ENCODE measurements around the gene MVB12A. TPM values are rescaled to one million over a fixed set of nuclear protein-coding genes. Genes with fewer than 3 reads are reported as not detected.

Gene MVB12A
- 38.7 and 39.2 TPM in 2 replicates for total RNA-seq

DNA sequence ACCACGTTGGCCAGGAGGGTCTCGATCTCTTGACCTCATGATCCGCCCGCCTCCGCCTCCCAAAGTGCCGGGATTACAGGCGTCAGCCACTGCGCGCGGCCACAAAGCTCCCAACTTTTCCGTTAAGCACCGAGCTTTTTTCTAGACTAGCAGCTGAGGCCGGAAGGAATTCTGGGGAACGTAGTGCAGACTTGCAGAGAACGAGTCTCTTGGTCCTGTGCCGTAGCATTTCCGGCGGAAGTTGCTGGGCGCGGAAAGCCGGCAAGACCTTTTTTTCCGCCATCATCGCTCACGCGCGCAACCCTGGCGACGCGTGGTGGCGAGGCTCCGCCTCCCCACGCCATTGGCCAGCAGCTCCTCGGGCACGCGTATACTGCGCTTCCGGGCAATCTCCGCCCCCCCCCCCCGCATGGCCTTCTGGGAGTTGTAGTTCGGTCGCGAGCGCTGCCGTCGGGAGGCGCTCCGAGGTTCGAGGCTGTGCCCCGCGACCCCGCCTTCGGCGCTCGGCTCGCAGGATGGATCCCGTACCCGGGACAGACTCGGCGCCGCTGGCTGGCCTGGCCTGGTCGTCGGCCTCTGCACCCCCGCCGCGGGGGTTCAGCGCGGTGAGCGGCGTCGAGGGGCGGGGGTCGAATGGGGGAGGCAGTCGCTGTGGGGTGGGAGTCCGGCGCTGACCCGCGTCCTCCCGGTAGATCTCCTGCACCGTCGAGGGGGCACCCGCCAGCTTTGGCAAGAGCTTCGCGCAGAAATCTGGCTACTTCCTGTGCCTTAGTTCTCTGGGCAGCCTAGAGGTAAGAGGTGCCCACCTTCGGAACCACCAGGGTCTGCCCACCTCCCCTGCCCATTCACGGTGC, at the start of gene MVB12A:
MVB12A (plus strand) TSS at position 427 of the 854 bp plus-strand sequence; CDS start at position 516, 89 bp downstream.
- intact Hi-C loops (cut with micrococcal nuclease) = loop anchor here (1.0 kb wide), 11 partner anchors 15 to 345 kb away; partner anchors contain the start of genes BABAM1, BST2, COLGALT1 and DDA1

DNA sequence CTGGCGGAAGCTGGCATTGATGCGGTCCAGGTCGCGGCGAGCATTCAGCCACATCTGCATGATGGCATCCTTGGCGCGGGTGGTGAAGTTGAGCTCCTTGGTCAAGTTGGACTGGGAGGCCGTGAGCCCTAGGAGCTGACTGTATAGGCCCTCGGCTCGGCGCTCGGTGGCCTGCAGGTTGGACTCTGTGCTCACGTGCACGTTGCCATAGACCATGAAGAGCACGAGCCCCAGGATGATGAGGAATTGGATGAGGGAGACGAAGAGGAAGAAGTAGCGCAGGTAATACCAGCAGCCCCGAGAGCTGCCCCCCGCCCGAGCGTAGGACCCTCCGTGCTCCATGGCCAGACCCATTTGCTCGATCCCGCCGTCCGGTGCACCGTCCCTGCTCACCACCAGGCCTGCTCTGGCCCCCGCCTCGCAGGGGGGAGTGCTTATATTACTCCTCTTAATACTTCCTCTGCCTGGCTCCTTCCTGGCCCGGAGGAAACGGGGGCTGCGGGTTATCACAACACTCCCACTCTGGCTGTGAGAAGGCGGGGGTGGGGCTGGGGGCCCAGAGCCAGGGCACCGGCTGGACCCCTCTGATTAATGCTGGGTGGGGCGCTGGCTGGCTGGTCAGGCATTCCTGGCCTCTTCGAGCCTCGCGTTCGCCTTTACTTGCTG, 42.8 kb upstream of the MVB12A start, which contains the start of gene PLVAP:
PLVAP (minus strand) TSS at position 408 of the 666 bp plus-strand sequence; CDS start at position 354, 54 bp downstream.
- intact Hi-C loops (cut with micrococcal nuclease) = no loop called here

DNA sequence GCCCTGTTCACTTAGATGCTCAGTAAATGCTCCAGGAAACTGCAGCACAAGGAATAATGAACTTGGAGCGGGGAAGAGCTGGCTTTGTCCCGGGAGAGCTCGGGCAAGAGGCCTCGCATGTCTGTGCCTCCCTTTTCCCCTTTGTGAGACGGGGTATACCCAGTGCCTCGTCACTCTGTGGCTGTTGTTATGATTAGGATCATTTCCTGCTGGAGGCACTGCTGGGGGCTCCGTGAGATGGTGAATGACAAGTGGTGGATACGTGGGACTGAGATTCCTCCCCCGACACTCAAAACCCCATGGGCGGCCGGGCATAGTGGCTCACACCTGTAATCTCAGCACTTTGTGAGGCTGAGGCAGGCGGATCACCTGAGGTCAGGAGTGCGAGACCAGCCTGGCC, 41.6 kb upstream of the MVB12A start:
- intact Hi-C loops (cut with micrococcal nuclease) = no loop called here

DNA sequence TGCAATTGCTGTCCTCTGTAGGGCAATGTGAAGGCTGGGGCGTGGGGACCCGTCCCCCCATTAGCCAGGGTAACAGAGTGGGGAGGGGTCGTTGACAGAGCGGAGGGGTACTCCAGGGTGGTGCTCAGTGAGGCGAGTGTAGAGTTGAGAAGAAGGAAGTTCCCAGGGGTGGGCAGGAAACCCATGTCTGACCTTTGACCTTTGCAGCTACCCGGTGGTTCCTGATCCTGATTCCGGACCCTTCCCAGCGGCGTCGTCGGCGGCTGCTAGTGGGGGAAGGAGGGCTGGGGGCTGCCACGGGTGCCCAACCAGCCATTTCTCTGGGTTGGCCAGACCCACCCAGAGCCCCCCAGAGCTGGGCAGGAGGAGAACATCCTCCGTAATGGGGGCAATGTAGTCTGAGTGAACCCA, 40.6 kb upstream of the MVB12A start:
- intact Hi-C loops (cut with micrococcal nuclease) = no loop called here

DNA sequence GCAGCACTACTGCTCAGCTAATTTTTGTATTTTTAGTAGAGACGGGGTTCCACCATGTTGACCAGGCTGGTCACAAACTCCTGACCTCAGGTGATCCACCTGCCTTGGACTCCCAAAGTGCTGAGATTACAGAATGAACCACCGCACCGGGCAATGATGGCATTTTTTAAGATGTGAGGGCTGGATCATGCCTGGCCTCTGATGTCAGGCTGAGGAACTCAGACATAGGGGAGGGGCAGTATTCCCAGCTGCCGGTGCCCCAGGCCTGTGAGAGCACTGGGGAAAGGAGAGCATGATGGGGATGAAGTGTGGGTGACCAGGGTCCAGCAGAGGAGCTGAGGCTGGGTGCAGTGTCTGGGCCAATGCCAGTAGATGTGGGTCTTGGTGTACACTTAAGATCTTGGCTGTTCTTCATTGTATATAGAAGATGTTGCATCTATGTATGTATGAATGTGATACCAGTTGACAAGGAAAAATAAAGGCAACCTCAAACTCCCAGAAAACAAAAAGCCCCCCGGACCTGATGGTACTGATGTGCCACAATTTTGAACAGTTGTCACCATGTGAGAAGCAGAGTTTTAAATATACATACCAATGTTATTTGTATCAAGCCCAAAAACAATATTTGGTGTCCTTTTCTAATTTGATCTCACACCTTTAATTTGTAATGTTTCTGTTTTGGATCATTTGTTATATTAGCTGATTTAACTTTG, 39.3 kb upstream of the MVB12A start:
- intact Hi-C loops (cut with micrococcal nuclease) = no loop called here

DNA sequence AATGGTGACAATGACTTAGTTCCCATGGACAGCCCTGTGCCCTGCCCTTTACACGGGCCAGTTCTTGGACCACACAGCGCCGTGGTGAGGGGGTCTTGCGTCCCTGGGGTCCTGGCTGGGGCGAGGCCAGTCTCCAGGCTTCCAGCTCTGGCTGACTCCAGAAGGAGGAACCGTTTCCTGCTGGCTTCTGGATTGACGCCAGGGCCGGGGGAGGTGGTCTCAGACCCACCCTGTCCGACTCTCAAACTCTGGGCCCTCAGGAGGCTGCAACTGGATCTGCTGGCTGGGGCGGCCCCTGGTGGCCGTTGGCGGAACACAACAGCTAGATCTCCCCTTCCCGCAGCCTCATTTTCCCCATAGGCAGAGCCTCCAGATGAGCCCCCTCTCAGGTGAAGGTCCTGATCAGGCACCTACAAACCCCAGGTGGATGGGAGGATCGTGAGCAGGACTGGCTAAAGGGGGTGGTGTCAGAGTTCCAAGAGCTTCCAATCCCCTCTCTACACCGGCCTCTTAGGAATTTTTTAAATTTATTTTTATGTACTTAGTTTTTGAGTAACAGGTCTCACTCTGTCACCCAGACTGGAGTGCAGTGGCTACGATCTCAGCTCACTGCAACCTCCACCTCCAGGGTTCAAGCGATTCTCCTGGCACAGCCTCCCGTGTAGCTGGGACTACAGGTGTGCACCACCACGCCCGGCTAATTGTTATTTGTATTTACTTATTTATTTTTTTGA, 33.8 kb upstream of the MVB12A start:
- intact Hi-C loops (cut with micrococcal nuclease) = loop anchor here (1.0 kb wide), 2 partner anchors 40 to 94 kb away; no protein-coding TSS in a partner anchor

DNA sequence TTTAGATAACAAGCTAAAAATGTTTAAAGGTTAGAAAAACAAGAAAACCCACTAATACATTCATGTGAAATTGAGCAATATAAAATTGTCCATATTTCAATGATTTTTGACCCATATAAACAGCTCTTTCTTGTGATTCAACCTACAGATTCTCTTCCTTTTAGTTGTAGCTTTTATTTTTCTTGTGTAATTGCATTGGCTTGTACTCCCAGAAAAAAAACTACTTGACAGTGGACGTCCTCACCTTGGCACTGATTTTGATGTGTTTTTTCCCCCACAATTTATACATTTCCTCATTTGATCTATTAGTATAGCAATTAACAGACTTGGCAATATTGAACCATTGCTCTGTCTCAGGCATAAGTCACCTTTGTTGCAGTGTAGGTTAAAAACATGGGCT, 30.6 kb upstream of the MVB12A start:
- intact Hi-C loops (cut with micrococcal nuclease) = loop anchor here (1.0 kb wide), 1 partner anchor 322 kb away; no protein-coding TSS in a partner anchor

DNA sequence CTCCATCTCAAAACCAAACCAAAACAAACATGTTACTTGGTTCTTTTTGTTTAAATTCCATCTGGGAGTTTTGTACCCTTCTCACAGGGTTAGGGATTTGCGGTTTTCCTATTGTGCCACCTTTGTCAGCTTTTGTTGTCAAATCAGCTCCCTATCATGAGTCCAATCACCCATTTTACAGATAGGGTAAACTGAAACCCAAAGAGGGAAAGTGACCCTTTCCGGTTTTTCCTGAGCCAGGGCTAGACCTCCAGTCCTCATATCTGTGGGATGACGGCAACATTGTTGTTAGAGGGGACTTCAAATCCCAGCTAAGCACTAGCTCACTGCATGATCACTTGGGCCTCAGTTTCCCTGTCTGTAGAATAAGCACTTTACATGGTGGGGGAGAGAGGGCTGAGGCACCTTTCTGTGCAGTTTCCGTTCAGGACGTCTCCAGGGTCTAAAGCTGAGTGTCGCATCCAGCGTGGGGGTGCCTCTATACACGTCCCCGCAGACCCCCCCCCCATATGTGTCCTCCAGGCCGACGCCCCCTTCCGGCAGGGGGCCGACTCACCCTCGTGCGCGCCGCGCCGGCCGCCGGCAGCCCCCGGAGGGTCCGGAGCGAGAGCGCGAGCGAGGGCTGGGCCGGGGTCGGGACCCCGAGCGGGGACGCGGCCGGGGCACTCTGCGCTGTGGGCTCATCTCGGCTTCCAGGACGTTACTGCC, 29.7 kb upstream of the MVB12A start:
- intact Hi-C loops (cut with micrococcal nuclease) = loop anchor here (1.0 to 5.0 kb wide), 3 partner anchors 53 to 323 kb away; partner anchors contain the start of gene GTPBP3

DNA sequence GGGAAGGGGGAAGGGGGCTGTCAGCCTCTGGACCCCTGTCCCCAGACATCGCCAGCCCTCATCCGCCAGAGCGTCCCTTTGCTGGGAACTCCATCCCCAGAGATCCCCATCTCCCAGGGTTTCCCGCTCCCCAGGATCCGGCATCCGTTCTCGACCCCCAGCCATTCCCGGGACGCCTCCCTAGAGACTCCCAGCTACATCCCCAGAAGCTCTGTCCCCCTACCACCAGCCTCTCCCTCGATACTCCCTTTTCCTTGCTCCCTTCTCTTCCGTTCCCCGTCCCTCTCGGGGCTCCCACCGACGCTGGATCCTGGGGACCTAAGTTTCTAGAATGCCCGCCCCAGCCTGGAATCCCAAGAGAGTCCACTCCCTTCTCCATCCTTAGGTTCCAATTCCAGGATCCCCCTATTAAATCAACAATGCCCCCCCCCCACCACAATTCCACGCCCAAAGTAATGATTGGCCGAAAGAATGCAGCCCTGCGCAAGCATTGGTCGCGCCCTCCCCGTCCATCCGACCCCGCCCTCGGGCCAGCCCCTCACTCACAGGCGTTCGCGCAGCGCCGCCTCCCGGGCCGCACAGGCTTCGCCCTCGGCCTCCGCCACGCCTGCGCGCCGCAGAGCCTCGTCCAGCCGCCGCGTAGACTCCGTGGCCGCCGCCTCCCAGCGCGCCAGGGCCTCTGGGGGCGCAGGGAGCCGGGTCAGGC, 29.0 kb upstream of the MVB12A start:
- intact Hi-C loops (cut with micrococcal nuclease) = loop anchor here (1.0 to 5.0 kb wide), 7 partner anchors 8 to 264 kb away; partner anchors contain the start of genes BABAM1 and GTPBP3

DNA sequence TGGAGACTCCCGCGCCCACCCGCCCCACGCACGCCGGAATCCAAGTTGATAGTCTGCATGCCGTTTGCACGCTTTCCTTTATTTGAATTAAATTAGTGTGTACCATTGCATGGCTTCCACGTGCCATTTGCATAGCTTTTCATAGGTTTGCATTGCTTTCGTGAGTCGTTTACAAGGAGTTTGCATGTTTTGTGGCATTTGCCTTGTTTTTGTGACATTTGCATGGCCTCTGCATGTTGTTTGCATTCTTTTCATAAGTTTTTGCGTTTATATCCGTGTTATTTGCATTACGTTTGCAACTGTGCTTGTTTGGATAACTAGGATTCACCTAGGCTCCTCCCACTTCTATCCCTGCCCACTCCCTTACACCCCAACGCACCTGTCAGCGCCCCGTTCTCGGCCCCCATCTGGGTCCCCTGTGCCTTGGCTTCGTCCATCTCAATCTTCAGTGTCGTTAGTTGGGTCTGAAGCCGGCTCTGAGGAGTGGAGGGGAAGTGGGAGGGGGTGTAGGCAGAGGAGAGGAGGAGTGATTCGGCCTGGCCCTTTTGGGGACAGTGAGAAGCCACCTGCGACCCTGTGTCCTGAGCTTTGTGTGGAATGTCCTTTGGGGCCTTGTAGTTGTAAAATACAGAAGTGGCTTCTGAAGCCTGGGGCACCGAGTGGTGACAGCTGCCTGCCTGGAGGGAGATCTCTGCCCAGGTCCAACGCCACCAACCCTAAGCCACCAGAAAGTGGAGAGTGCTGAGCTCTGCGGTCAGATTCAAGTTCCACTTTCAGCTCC, 28.3 kb upstream of the MVB12A start:
- intact Hi-C loops (cut with micrococcal nuclease) = loop anchor here (1.0 to 5.0 kb wide), 7 partner anchors 8 to 264 kb away; partner anchors contain the start of genes BABAM1 and GTPBP3

DNA sequence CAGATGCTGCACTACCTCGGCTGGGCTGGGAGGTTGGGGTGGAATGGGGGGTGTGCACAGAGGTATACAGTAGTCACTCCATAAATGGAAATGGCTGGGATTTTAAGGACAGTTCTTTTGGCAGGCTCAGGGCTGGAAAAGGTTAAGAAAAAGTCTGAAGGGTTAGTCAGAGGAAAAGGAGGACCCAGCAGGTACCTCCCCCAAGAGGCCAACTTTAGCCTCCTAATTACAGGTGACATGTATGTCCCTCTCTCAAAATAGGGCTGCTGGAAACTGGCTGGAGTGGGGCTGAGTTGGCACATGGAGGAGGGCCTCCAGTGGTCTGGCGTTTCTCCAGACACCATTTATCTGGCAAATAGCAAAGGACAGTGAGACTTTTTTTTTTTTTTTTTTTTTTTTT, 26.8 kb upstream of the MVB12A start:
- intact Hi-C loops (cut with micrococcal nuclease) = loop anchor here (5.0 kb wide), 1 partner anchor 266 kb away; no protein-coding TSS in a partner anchor

DNA sequence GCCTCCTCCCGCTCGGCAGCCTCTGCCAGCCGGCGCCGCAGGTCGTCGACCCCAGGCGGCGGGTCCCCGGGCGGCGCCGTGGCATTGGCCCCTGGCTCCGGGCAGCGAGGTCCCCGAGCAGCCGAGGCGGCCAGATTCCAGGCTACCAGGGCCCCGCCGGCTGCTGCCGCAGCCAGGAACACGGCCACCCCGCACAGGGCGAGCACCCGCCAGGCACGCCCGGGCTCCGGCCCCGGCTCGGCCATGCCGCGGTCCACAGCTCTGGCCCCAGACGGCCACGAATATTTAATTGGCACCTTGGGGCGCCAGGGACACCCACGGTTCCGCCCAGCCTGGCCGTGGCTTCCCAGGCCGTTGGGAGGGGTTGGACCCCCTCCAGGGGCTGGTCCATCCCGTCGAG, 25.9 kb upstream of the MVB12A start, which contains the start of gene CCDC194:
CCDC194 (minus strand) TSS at position 283 of the 400 bp plus-strand sequence; CDS start at position 245, 38 bp downstream.
- intact Hi-C loops (cut with micrococcal nuclease) = loop anchor here (5.0 kb wide), 1 partner anchor 267 kb away; no protein-coding TSS in a partner anchor

DNA sequence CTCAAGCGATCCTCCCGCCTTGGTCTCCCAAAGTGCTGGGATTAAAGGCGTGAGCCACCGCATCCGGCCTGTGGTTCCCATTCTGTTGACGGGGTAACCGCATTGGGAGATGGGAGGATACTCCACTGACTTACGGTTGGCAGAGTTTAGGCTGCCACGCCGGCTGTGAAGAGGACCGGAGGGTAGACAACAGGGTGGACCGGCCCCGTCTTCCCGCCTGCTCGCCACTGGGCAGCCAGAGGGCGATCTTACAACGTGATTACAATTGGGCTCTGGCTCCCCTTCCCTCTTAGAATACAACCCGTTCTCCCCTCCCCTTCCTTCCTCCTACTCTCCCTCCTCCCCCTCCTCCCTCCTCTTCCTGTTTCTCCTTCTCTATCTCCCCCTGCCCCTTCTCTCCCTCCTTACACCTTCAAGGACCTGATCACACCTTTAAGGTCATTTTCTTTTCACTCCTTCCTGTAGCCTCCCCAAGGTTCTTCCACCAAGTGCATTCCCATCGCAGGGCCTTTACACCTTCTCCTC, 24.9 kb upstream of the MVB12A start:
- intact Hi-C loops (cut with micrococcal nuclease) = loop anchor here (1.0 to 5.0 kb wide), 3 partner anchors 8 to 268 kb away; no protein-coding TSS in a partner anchor

DNA sequence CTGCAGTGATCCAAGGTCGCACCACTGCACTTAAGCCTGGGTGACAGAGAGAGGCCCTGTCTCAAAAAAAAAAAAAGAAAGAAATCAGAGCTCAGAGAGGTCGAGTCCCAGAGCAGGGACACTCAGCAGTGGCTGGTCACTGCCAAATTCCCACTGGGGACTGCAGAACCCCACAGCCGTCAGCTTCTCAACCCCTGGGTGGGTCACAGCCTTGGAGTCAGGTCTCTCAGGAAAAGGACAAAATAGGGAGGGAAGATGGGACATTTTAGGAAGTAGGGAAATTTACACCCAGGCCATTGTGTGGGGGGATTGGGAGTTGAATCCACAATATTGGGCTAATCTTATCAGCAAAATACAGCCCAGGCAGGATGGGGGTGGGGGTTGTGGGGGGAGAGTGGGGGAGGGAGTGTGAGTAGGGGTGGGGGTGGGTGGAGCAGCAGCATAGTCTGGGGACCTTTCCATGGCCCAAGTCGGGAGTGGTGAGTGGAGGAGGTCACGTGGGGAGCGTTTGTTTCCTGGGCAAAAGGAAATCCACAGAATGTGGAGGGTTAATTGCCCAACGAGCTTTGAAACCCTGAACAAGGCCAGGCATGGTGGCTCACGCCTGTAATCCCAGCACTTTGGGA, 20.8 kb upstream of the MVB12A start:
- intact Hi-C loops (cut with micrococcal nuclease) = no loop called here

DNA sequence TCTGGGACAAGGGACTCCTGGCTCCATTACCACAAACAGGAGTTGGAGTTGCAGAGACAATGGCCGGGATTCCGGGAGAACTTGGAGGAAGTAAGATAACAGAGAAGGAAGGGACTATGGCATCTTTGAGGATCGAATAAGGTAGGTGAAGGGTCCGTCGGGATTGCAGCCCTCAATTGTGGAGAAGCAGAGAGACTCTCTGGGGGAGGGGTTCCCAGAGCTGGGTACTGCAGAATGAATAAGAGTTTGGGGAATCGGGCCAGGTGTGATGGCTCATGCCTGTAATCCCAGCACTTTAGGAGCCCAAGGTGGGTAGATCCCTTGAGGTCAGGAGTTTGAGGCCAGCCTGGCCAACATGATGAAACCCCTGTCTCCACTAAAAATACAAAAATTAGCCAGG, 18.2 kb upstream of the MVB12A start:
- intact Hi-C loops (cut with micrococcal nuclease) = loop anchor here (10.0 kb wide), 1 partner anchor 907 kb away; the partner anchor contains the start of genes C19orf44 and CALR3

DNA sequence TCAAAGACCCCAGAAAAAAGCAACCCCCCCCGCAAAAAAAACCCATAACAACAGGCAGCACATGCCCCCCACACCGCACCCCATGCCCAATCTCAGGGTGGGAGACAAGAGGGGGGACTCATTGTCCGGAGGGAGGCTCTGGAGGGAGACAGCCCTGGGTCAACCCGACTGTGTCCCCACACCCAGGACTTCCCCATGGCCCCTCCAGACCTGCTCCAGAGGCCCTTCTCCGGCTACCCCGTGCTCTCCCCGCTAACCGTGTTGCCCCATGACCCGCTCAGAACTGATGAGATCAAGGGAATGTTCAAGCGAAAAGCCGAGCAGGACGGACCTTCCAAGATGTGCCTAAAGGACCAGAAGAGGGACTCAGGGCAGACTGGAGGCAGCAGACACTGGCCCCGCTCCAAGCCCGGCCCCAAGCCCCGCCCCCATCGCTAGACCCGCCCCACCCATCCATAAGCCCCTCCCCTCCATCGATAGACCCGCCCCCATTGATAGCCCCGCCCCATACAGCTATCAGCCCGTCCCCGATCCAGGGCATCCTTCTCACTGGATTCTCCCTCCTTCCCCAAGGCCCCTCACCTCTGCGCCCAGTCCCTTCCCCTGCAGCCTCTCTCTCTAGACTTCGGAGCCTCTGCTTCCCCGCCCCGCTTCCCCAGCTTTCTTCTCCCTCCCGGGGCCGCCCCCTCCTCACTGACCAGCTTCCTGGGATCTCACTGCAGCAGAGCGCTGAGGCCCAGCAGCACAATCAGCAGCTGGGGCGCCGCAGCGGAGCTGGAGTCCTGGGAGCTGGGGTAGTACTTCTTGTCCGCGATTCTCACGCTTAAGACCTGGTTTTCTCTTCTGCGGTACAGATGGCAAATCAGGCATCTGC, 16.6 kb upstream of the MVB12A start:
- intact Hi-C loops (cut with micrococcal nuclease) = loop anchor here (1.0 to 10.0 kb wide), 6 partner anchors 8 to 908 kb away; partner anchors contain the start of genes C19orf44, CALR3, GTPBP3 and SLC27A1

Data from T-helper 1 cell treated with Interleukin-12 subunit alpha and Interleukin-12 subunit beta and Interleukin-4 antibody, amounts not matched to agents 30 ng/mL and 1 ng/mL, for 36 hours (primary cell).